Thymus (tissue), 14 donors: ENCODE measurements around the gene PALS1. TPM values are rescaled to one million over a fixed set of nuclear protein-coding genes. Genes with fewer than 3 reads are reported as not detected.
A peak's percentile ranks its signal among the peaks of the same experiment; 100 is the strongest.

Source experiments
- DNase-seq, 9 donors: peaks; one replicate each; pipeline ENCODE4 v3.0.0-alpha.2; 2013; ENCODE audit warnings: low spot score in 9 of 9, low read depth in 6 of 9, missing footprints in 1 of 9
- H3K27ac ChIP-seq, 2 donors: one replicate each; pipeline ENCODE4 v1.5.1; 2013; ENCODE audit warnings: control low read depth in 1 of 2, low read depth in 1 of 2, low read length in 1 of 2, mild to moderate bottlenecking in 1 of 2, moderate library complexity in 1 of 2
- H3K27me3 ChIP-seq, 2 donors: one replicate each; pipeline ENCODE4 v1.5.1; 2013; ENCODE audit warnings: low read length in 1 of 2; ENCODE audit not compliant: control insufficient read depth in 2 of 2, insufficient read depth in 1 of 2
- H3K36me3 ChIP-seq, 2 donors: one replicate each; pipeline ENCODE4 v1.5.1; 2013; ENCODE audit warnings: low read length in 1 of 2, mild to moderate bottlenecking in 1 of 2, moderate library complexity in 1 of 2; ENCODE audit not compliant: control insufficient read depth in 2 of 2, insufficient read depth in 2 of 2
- H3K4me1 ChIP-seq, 2 donors: one replicate each; pipeline ENCODE4 v1.5.1; 2013; ENCODE audit warnings: low read length in 2 of 2; ENCODE audit not compliant: control insufficient read depth in 2 of 2, insufficient read depth in 2 of 2
- H3K4me3 ChIP-seq, 2 donors: one replicate each; pipeline ENCODE4 v1.5.1; 2013; ENCODE audit warnings: low read length in 2 of 2, control low read depth in 1 of 2, mild to moderate bottlenecking in 1 of 2
- H3K9me3 ChIP-seq, 2 donors: one replicate each; pipeline ENCODE4 v1.5.1; 2013; ENCODE audit warnings: low read length in 1 of 2, mild to moderate bottlenecking in 1 of 2; ENCODE audit not compliant: control insufficient read depth in 2 of 2, insufficient read depth in 1 of 2
- WGBS: extraction: QIAGEN DNeasy Blood & Tissue Kit; methylation state at CpG from one replicate; pipeline ENCODE4 v1.1.7; 2013; 5-methylcytosine and 5-hydroxymethylcytosine counted together
- long read RNA-seq, 10 donors: transcript quantifications; one replicate each; lab custom pipeline, GENCODE V29; 2026
- polyA plus RNA-seq: library from polyadenylated mRNA; stranded (reverse); fragments of 200-250 nt; gene quantifications from one replicate; pipeline ENCODE4 v1.2.3, GENCODE V29; 2013
- total RNA-seq: library from RNA; stranded (reverse); fragments of 120-200 nt; gene quantifications from one replicate; pipeline ENCODE4 v1.2.4, GENCODE V29; 2013
- donor health status: healthy.

The PALS1 gene
- total RNA-seq (17.3 TPM), polyA plus RNA-seq (7.2 TPM)
- long read RNA-seq, donor 1, partial matches to known transcripts: 6 of 6 reads
- long read RNA-seq, donor 1, other reads (novel, unspliced or antisense): 0 of 6 reads
- long read RNA-seq, donor 2: 0 reads
- long read RNA-seq, donor 3, partial matches to known transcripts: 108 of 108 reads
- long read RNA-seq, donor 3, other reads (novel, unspliced or antisense): 0 of 108 reads
- long read RNA-seq, donor 4: 0 reads
- long read RNA-seq, donor 5, full-length matches to known transcripts: 4 of 4 reads
- long read RNA-seq, donor 5, partial matches to known transcripts: 0 of 4 reads
- long read RNA-seq, donor 5, other reads (novel, unspliced or antisense): 0 of 4 reads
- long read RNA-seq, donor 6, full-length matches to known transcripts: 1 of 1 reads
- long read RNA-seq, donor 6, partial matches to known transcripts: 0 of 1 reads
- long read RNA-seq, donor 6, other reads (novel, unspliced or antisense): 0 of 1 reads
- long read RNA-seq, donor 7, full-length matches to known transcripts: 1 of 85 reads
- long read RNA-seq, donor 7, partial matches to known transcripts: 84 of 85 reads
- long read RNA-seq, donor 7, other reads (novel, unspliced or antisense): 0 of 85 reads
- long read RNA-seq, donor 8, full-length matches to known transcripts: 1 of 1 reads
- long read RNA-seq, donor 8, partial matches to known transcripts: 0 of 1 reads
- long read RNA-seq, donor 8, other reads (novel, unspliced or antisense): 0 of 1 reads
- long read RNA-seq, donor 9, partial matches to known transcripts: 12 of 12 reads
- long read RNA-seq, donor 9, other reads (novel, unspliced or antisense): 0 of 12 reads
- long read RNA-seq, donor 10, full-length matches to known transcripts: 2 of 2 reads
- long read RNA-seq, donor 10, partial matches to known transcripts: 0 of 2 reads
- long read RNA-seq, donor 10, other reads (novel, unspliced or antisense): 0 of 2 reads

DNA sequence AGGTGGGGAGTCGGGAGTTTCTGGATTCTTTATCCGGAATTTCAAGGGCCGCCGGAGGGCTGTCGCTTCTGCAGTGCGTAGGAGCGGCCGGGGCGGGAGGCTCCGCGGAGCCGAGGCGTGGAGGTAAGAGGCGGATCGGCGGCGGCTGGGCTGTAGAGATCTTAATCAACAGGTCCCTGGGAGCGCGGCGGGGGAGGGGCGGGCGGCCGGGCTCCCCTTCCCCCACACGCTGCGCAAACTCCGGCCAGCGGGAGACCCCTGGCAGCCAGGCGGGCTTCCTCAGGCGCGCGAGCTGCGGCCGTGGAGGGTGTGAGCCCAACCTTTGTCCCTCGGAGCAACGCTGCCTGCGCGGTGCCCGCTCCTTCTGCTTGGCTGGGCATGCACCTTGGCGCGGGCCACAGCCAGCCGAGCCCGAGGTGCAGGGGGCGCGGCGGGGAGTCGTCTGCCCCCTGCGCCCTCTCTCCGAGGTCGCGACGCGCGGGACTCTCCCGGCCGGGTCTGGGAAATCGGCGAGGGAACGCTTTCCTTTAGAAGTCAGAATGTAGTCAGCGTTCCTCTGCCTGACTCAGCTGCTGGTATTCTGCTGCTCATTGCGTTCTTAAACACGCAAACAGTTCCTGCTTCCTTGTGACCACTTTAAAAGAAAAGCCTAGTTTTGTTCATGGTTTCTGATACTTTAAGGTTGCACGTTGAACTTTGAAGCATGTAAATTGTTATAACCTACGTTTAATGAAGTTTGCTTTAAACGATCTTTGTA lies at the start of gene PALS1:
Gene PALS1, plus strand, starts transcription at position 25 of the 757 bp plus-strand sequence. CDS start 37,736 bp downstream, outside the sequence.
- peaks cover 2 to 21% of the 10 kb centered on the region in 2 donors for H3K27me3 ChIP-seq

GRCh38 chr14:67191768-67192290 lies 49.4 kb upstream of the PALS1 start:
- DNase-seq: no peak
- no peaks in the 10 kb centered on the region for H3K9me3 ChIP-seq
- no peak overlapping the region for H3K27ac ChIP-seq
- no peaks in the 10 kb centered on the region for H3K36me3 ChIP-seq
- no peak overlapping the region for H3K4me3 ChIP-seq
- 95% methylated on average over 8 of the region's 8 CpGs for WGBS
- peaks cover 0 to 20% of the 10 kb centered on the region in 2 donors for H3K4me1 ChIP-seq
- H3K27me3 ChIP-seq: no peaks in the 10 kb centered on the region

More for the DNA sequence above, at the start of gene PALS1:
- H3K27ac ChIP-seq: peak within 1 kb of the TSS; percentile 77 to 90
- no peaks in the 10 kb centered on the region for H3K36me3 ChIP-seq
- peaks cover 4 to 8% of the 10 kb centered on the region in 2 donors for H3K4me1 ChIP-seq
- H3K9me3 ChIP-seq: no peaks in the 10 kb centered on the region
- DNase-seq: peak in 6 of 9 donors; percentile 19 to 73 (median 45)
- WGBS: under 1% methylated on average over 64 of the region's 64 CpGs
- H3K4me3 ChIP-seq: peak within 1 kb of the TSS; percentile 70 to 80

DNA sequence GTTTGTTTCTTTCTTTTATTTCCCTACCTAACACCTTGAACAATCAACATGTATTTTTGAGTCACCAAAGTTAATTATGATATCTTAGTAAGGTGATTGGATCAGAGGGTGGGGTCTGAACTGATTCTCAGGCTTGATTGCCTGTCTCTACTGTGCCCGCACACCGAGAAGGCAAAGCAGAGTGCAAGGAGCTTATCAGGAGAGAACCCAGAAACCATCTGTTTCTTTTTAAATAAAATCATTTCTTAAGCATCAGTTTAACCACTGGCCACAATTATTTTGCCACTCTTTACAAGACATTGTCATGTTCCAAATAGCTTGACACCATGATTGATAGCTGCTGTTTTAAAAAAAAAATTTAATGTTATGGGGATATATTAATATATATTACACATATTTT lies 48.9 kb upstream of the PALS1 start:
- no peaks in the 10 kb centered on the region for H3K36me3 ChIP-seq
- no peak overlapping the region for H3K4me3 ChIP-seq
- H3K27me3 ChIP-seq: no peaks in the 10 kb centered on the region
- H3K9me3 ChIP-seq: no peaks in the 10 kb centered on the region
- no peak for DNase-seq
- H3K27ac ChIP-seq: no peak overlapping the region
- over 99% methylated on average over 2 of the region's 2 CpGs for WGBS
- H3K4me1 ChIP-seq: peaks cover 0 to 14% of the 10 kb centered on the region in 2 donors

- H3K27ac ChIP-seq: no peak overlapping the region
- H3K4me1 ChIP-seq: no peaks in the 10 kb centered on the region
- no peaks in the 10 kb centered on the region for H3K9me3 ChIP-seq
- no peak for DNase-seq
- H3K36me3 ChIP-seq: no peaks in the 10 kb centered on the region
- WGBS: 96% methylated on average over 2 of the region's 2 CpGs
- no peak overlapping the region for H3K4me3 ChIP-seq
- no peaks in the 10 kb centered on the region for H3K27me3 ChIP-seq
Measured at GRCh38 chr14:67195279-67195678, 46.0 kb upstream of the PALS1 start.

- WGBS: 97% methylated on average over 6 of the region's 6 CpGs
- H3K27me3 ChIP-seq: no peaks in the 10 kb centered on the region
- H3K36me3 ChIP-seq: no peaks in the 10 kb centered on the region
- no peak for DNase-seq
- H3K9me3 ChIP-seq: no peaks in the 10 kb centered on the region
- H3K4me3 ChIP-seq: no peak overlapping the region
- no peak overlapping the region for H3K27ac ChIP-seq
- no peaks in the 10 kb centered on the region for H3K4me1 ChIP-seq
Measured at GRCh38 chr14:67199016-67199415, 42.2 kb upstream of the PALS1 start.

DNA sequence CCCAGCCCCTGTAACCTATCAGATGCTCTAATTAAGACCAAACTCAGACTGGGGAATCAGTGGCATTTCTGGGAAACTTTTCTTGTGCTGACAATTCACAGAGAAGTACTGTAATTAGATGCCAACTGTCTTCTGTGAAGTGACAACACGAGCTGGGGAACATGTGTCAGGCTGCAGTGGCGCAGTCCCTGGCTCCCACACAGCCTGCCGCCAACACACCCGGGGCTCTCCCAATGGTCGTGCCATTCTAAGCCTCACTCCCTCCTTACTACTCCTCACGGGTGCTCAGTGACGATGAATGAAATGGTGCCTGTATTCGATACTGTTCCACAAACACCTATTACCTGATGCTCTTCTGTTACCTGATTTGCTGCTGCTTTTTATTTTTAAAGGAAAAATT lies 33.4 kb upstream of the PALS1 start:
- no peak for DNase-seq
- no peaks in the 10 kb centered on the region for H3K27me3 ChIP-seq
- H3K36me3 ChIP-seq: no peaks in the 10 kb centered on the region
- no peaks in the 10 kb centered on the region for H3K9me3 ChIP-seq
- no peak overlapping the region for H3K27ac ChIP-seq
- no peaks in the 10 kb centered on the region for H3K4me1 ChIP-seq
- no peak overlapping the region for H3K4me3 ChIP-seq
- 95% methylated on average over 8 of the region's 8 CpGs for WGBS

- Histone ChIP-seq H3K27ac (no peak overlapping the region), H3K4me1 (no peaks in the 10 kb centered on the region), H3K27me3 (no peaks in the 10 kb centered on the region), H3K36me3 (no peaks in the 10 kb centered on the region), H3K9me3 (no peaks in the 10 kb centered on the region), H3K4me3 (no peak overlapping the region)
- 85% methylated on average over 2 of the region's 2 CpGs for WGBS
- DNase-seq: no peak
Measured at GRCh38 chr14:67218126-67218525, 23.1 kb upstream of the PALS1 start.

DNA sequence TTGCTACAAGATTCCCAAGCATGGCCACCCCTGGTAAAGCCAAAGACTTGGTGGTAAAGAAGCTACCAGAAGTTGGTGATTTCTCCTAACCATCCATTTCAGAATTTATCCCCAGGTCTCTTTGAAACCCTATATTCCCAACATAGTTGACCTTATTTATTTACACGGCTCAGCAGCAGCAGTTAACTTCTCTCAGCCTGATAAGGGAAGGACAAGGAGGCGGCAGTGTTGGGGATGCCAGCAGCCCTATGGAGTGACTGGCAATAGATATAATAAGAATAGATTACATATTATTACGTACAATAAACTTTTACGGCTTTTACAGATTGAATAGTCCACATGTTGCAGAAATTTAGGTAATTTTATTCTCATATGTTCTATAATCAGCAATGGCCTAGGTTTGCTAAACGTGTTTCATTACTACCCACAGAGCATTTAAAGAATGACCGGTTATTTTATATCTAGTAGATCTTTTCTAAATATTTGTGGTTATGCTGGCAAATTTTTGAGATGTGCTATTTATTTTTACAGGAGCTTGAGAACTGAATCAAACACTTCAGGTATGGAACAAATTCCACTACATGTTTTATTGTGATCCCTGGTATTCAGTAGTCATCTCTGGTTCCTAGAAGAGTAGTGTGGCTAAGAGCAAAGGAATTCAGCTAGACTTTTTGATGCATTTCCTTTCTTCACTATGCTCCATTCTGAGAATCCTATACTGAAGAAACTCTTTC lies 19.8 kb upstream of the PALS1 start:
- Histone ChIP-seq H3K27ac (no peak overlapping the region), H3K36me3 (no peaks in the 10 kb centered on the region)

More for the DNA sequence above, 19.8 kb upstream of the PALS1 start:
- DNase-seq: no peak
- 97% methylated on average over 6 of the region's 6 CpGs for WGBS
- Histone ChIP-seq H3K4me1 (peaks cover 0 to 2% of the 10 kb centered on the region in 2 donors), H3K9me3 (no peaks in the 10 kb centered on the region), H3K4me3 (no peak overlapping the region), H3K27me3 (no peaks in the 10 kb centered on the region)
